ENCODE results near the gene SUPT3H.

The SUPT3H gene

DNA sequence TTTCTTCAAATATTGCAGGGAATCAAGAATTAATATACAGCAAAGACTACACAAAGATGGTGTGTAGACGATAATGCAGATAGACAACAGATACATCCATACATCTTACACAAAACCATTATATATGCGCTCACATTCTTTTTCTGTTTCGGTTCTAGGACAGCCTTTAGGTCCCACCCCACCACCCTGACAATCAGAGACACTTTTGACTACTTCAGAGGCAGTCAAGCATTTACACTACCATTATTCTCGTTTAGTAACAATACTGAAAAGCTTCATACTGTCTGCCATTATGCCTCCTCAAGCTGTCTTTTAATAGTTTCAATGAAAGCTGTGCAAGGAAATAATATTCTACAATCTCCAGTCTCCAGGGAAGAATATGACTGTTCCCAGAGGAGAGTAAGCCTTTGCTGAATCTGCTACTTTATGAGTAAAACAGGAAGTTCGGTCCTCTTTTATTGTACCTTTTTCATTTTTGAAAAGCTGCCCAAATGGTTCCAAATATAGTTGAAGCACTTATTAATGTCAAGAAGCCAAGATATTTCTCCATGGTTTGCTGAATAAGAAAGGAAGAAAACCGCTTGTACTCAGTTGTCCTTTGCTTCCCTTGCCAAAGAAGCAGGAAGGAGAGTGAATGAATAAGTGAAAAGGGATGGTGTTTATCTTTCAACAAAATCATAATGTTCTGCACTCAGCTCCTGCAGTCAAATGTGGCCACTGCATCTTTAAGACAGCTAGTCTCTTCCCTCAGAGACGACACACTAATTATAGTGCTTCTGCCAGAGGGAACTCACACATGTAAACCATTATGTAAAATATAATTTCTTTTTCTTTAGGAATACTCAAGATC lies 521.9 kb downstream of the SUPT3H start:
- DNase-seq: no peak
- Histone ChIP-seq H3K36me3 (no peaks in the 10 kb centered on the region), H3K27me3 (ENCODE audit: insufficient read depth, low read depth, severe bottlenecking) (no peaks in the 10 kb centered on the region), H3K27ac (no peak overlapping the region), H3K9me3 (ENCODE audit: severe bottlenecking) (peaks cover 4% of the 10 kb centered on the region), H3K4me3 (ENCODE audit: low read depth, low read length) (no peak overlapping the region)
- TF ChIP-seq CTCF (IDR thresholded peaks at IDR 0.05; ENCODE audit: low read depth, low read length): no peak

DNA sequence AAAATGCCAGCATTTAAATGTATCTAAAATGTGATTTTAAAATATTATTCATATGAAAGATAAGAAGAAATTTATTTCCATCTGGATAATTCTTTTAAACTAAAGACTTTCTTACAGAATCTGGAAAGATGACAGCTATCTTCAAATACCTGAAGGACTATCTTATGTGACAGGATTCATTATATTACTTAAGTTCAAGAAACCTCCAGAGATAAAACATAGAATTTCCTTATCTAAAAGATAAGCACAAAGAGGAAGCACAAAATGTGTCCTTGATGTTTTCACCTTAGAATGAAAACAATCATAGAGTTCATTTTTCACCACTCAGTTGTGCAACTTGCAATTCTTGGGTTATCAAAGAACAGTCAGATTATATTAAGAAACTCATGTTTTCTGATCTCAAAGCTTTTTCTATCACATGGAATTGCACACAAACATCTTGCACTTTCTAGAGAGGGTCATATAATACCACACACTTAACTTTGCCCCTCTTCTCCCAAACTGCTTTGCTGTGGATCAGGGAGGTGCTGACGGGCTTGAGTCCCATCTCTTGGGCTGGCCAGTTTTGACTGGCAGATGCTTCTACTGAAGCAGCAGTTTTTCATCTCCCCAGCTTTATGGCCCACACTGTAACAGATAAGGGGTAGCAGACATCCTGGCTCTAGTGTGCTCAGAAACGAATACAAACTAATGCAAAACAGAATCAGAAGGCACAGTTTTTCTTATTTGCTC lies 522.9 kb downstream of the SUPT3H start:
- H3K9me3 ChIP-seq (ENCODE audit: severe bottlenecking): peaks cover 4% of the 10 kb centered on the region
- H3K4me3 ChIP-seq (ENCODE audit: low read depth, low read length): no peak overlapping the region
- DNase-seq: no peak
- H3K36me3 ChIP-seq: no peaks in the 10 kb centered on the region
- no peaks in the 10 kb centered on the region for H3K27me3 ChIP-seq (ENCODE audit: insufficient read depth, low read depth, severe bottlenecking)
- no peak for TF ChIP-seq CTCF (IDR thresholded peaks at IDR 0.05; ENCODE audit: low read depth, low read length)
- H3K27ac ChIP-seq: no peak overlapping the region

GRCh38 chr6:44851176-44851575 lies 526.6 kb downstream of the SUPT3H start:
- H3K27me3 ChIP-seq (ENCODE audit: insufficient read depth, low read depth, severe bottlenecking): no peaks in the 10 kb centered on the region
- H3K9me3 ChIP-seq (ENCODE audit: severe bottlenecking): no peaks in the 10 kb centered on the region
- no peak overlapping the region for H3K27ac ChIP-seq
- H3K4me3 ChIP-seq (ENCODE audit: low read depth, low read length): no peak overlapping the region
- DNase-seq: no peak
- no peaks in the 10 kb centered on the region for H3K36me3 ChIP-seq
- no peak for TF ChIP-seq CTCF (IDR thresholded peaks at IDR 0.05; ENCODE audit: low read depth, low read length)

DNA sequence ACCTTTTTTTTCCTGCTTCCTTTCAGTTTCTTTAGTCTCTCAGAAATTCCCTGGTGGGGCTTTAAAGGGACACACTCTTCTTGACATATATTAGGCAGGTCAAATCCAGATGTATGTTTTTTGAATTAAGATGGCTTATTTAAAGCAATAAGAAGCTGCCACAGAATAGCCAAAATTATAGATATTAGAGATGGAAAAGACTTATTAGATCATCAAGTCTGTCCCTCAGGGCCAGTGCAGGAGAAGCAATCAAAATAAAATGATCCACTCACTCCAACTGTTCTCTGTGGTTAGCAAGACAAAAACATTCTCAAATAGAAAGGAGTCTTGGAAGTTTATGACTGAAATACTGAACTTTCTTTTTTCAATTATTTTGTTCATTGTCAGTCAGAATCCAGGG lies 527.4 kb downstream of the SUPT3H start:
- DNase-seq: no peak
- H3K27ac ChIP-seq: no peak overlapping the region
- H3K4me3 ChIP-seq (ENCODE audit: low read depth, low read length): no peak overlapping the region
- H3K9me3 ChIP-seq (ENCODE audit: severe bottlenecking): no peaks in the 10 kb centered on the region
- TF ChIP-seq CTCF (IDR thresholded peaks at IDR 0.05; ENCODE audit: low read depth, low read length): no peak
- H3K36me3 ChIP-seq: no peaks in the 10 kb centered on the region
- no peaks in the 10 kb centered on the region for H3K27me3 ChIP-seq (ENCODE audit: insufficient read depth, low read depth, severe bottlenecking)

GRCh38 chr6:44849806-44850205 lies 527.9 kb downstream of the SUPT3H start:
- no peaks in the 10 kb centered on the region for H3K27me3 ChIP-seq (ENCODE audit: insufficient read depth, low read depth, severe bottlenecking)
- H3K4me3 ChIP-seq (ENCODE audit: low read depth, low read length): no peak overlapping the region
- no peaks in the 10 kb centered on the region for H3K36me3 ChIP-seq
- no peaks in the 10 kb centered on the region for H3K9me3 ChIP-seq (ENCODE audit: severe bottlenecking)
- DNase-seq: no peak
- TF ChIP-seq CTCF (IDR thresholded peaks at IDR 0.05; ENCODE audit: low read depth, low read length): no peak
- H3K27ac ChIP-seq: no peak overlapping the region

Data from WERI-Rb-1 (cell line).